Endothelial cell of umbilical vein (primary cell): ENCODE results near the gene NAP1L5.

Experiments
- CTCF ChIP-seq, 2 donors: IDR thresholded peaks; 1 replicate in 1 of 2; 2 replicates in 1 of 2; pipeline ENCODE4 v1.5.1; 2011; ENCODE audit warnings: low read length in 2 of 2, mild to moderate bottlenecking in 2 of 2, moderate library complexity in 2 of 2, control low read depth in 1 of 2, inconsistent platforms in 1 of 2, low read depth in 1 of 2; ENCODE audit not compliant: insufficient read depth in 1 of 2; ENCODE audit errors: extremely low read depth in 1 of 2
- EZH2 ChIP-seq: IDR thresholded peaks from 2 replicates; pipeline ENCODE4 v1.6.1; 2012; ENCODE audit warnings: borderline replicate concordance, low read depth, mild to moderate bottlenecking, moderate library complexity, low read length, inconsistent platforms; ENCODE audit not compliant: severe bottlenecking
- FOS ChIP-seq: IDR thresholded peaks from 2 replicates; pipeline ENCODE4 v1.6.1; 2011; ENCODE audit warnings: mild to moderate bottlenecking, low read length, moderate library complexity, borderline replicate concordance; ENCODE audit not compliant: insufficient read depth
- JUN ChIP-seq: IDR thresholded peaks from 2 replicates; pipeline ENCODE4 v1.6.1; 2011; ENCODE audit warnings: borderline replicate concordance, low read depth; ENCODE audit not compliant: insufficient read length, insufficient read depth
- MAX ChIP-seq: IDR thresholded peaks from 2 replicates; pipeline ENCODE4 v1.6.1; 2011; ENCODE audit not compliant: insufficient read depth, insufficient read length
- MYC ChIP-seq: IDR thresholded peaks from one replicate; pipeline ENCODE4 v1.6.1; 2011; ENCODE audit warnings: mild to moderate bottlenecking, low read depth, low read length
- POLR2A ChIP-seq: IDR thresholded peaks from 2 replicates; pipeline ENCODE4 v1.6.1; 2012; ENCODE audit warnings: low read depth, mild to moderate bottlenecking, control low read depth, low read length
- POLR2AphosphoS5 ChIP-seq: IDR thresholded peaks from 2 replicates; pipeline ENCODE4 v1.6.1; 2012; ENCODE audit warnings: low read depth, mild to moderate bottlenecking, control low read depth, low read length, moderate library complexity; ENCODE audit not compliant: insufficient read depth

- TF ChIP-seq CTCF (IDR thresholded peaks at IDR 0.05; ENCODE audit: extremely low read depth in 1 of 2, insufficient read depth in 1 of 2, low read depth in 1 of 2, low read length in 2 of 2) (no peak), POLR2A (no peak), JUN (no peak), MAX (no peak), MYC (no peak), POLR2AphosphoS5 (no peak), EZH2 (no peak), FOS (no peak)
These were observed 26.8 kb upstream of the NAP1L5 start for GRCh38 chr4:88724406-88724805.
